ENCODE measurements around the gene MCC. TPM values are rescaled to one million over a fixed set of nuclear protein-coding genes. Genes with fewer than 3 reads are reported as not detected.

MCC gene
- total RNA-seq, 1 experiment from 2014 or later = 7.6 TPM

- WGBS (ENCODE audit: extremely low coverage, insufficient read length, low lambda C conversion rate) = no CpG with 5 or more reads among the region's 2 CpGs
- Histone ChIP-seq H3K4me1 (ENCODE audit: insufficient read depth, low read length) (peaks cover 3% of the 10 kb centered on the region; the same call in 1 of the 2 replicates), H2BK5ac (ENCODE audit: insufficient read length, low read length) (no peak overlapping the region), H3K56ac (ENCODE audit: insufficient read length, low read depth, low read length) (no peak overlapping the region), H4K20me1 (ENCODE audit: control insufficient read depth, insufficient read depth, insufficient read length) (no peaks in the 10 kb centered on the region), H3T11ph (ENCODE audit: low read length) (no peak overlapping the region), H3K14ac (ENCODE audit: insufficient read depth, low read length) (no peak overlapping the region), H4K5ac (ENCODE audit: insufficient read length, low read depth, low read length) (no peak overlapping the region), H3K4ac (ENCODE audit: low read depth, low read length) (no peak overlapping the region), H2BK12ac (ENCODE audit: insufficient read length, low read depth, low read length) (no peak overlapping the region), H3K27ac (ENCODE audit: insufficient read length, low read depth, low read length) (no peak overlapping the region), H3K79me1 (ENCODE audit: insufficient read depth, low read depth, low read length, poor library complexity, severe bottlenecking) (no peaks in the 10 kb centered on the region), H2BK20ac (ENCODE audit: low read depth, low read length, poor library complexity, severe bottlenecking) (no peak overlapping the region), H4K8ac (replicated peaks; ENCODE audit: insufficient read length, low read depth, low read length) (no peak overlapping the region), H3K23ac (ENCODE audit: insufficient read length, low read depth, low read length) (no peak overlapping the region), H2BK120ac (ENCODE audit: low read depth, low read length, poor library complexity, severe bottlenecking) (no peak overlapping the region), H3K27me3 (ENCODE audit: insufficient read depth, low read length) (no peaks in the 10 kb centered on the region), H3K23me2 (ENCODE audit: insufficient read length, low read depth, low read length, poor library complexity, severe bottlenecking) (peaks cover 8% of the 10 kb centered on the region), H3K18ac (ENCODE audit: insufficient read length, low read depth, low read length) (no peak overlapping the region), H2AFZ (ENCODE audit: low read length) (no peak overlapping the region), H4K91ac (ENCODE audit: insufficient read length, low read depth, low read length) (no peak overlapping the region), H3K9ac (ENCODE audit: extremely low read depth, insufficient read length, low read length) (no peak overlapping the region), H2BK15ac (ENCODE audit: low read depth, low read length) (no peak overlapping the region), H3K4me2 (ENCODE audit: insufficient read depth, insufficient read length, low read length) (no peak overlapping the region), H2AK5ac (ENCODE audit: insufficient read length, low read length) (no peak overlapping the region), H3K79me2 (ENCODE audit: insufficient read depth, low read length) (peaks cover 38% of the 10 kb centered on the region; the same call in 1 of the 2 replicates), H3K9me3 (ENCODE audit: control insufficient read depth, low read depth, low read length) (no peaks in the 10 kb centered on the region)
- no peak for TF ChIP-seq CTCF (conservative IDR thresholded peaks at IDR 0.05)
- H3K36me3 Mint-ChIP-seq (ENCODE audit: insufficient read depth in 1 of 3, low read depth in 3 of 3) = peaks cover 2 to 17% (median 14%) of the 10 kb centered on the region in 3 experiments; a peak in 5 of 7 replicates
- no peaks in the 10 kb centered on the region; a peak in 1 of 5 replicates for H3K9me3 Mint-ChIP-seq
- no peak overlapping the region for H3K27ac Mint-ChIP-seq
- no peaks in the 10 kb centered on the region for H3K27me3 Mint-ChIP-seq (ENCODE audit: low read depth)
- H3K4me1 Mint-ChIP-seq = peaks cover 47 to 49% of the 10 kb centered on the region in 2 experiments
- H3K4me3 Mint-ChIP-seq = peak overlapping the region; percentile 98
- no peak for DNase-seq
Measured at GRCh38 chr5:112978836-112979235, 509.4 kb downstream of the MCC start.

Measured in H9 (cell line).